Fibroblast of pulmonary artery (primary cell): ENCODE data around the gene ACOT7.

ENCODE experiments used
- DNase-seq: peaks from one replicate; pipeline ENCODE4 v3.0.0-alpha.2; 2010; ENCODE audit warnings: low read depth
- H3K4me3 ChIP-seq: replicated peaks from 2 replicates; pipeline ENCODE4 v1.5.1; 2011; ENCODE audit warnings: low read depth, mild to moderate bottlenecking, control low read depth, low read length, moderate library complexity
- CTCF ChIP-seq: IDR thresholded peaks from 2 replicates; pipeline ENCODE4 v1.5.1; 2011; ENCODE audit warnings: mild to moderate bottlenecking, control low read depth, low read length, inconsistent platforms; ENCODE audit errors: missing control alignments

The ACOT7 gene

GRCh38 chr1:6345460-6345859 is 48.1 kb downstream of the ACOT7 start:
- TF ChIP-seq CTCF, result no peak
- no peak for DNase-seq
- no peak overlapping the region for H3K4me3 ChIP-seq

DNA sequence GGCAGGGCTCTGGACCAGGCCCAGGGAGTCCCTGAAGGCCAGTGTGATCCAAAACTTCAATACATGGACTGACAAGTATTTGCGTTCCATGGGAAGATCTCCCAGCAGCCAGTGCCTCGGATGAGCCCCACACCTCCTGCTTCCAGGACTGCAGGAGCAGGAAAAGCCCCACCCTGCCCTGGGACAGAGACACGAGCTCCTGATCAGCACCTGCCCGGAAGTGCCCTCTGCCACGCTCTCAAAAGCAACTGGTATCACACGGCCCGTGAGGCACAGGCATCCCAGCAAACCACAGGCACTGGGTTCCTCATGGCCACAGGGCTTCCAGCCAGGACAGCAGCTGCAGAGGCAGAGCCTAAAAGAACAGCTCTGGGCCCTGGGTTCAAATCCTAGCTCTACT is 48.6 kb downstream of the ACOT7 start:
- no peak overlapping the region for H3K4me3 ChIP-seq
- no peak for TF ChIP-seq CTCF
- no peak for DNase-seq

GRCh38 chr1:6343506-6344405 is 49.8 kb downstream of the ACOT7 start:
- peak; percentile 100 for TF ChIP-seq CTCF
- peak; percentile 84 for DNase-seq
- no peak overlapping the region for H3K4me3 ChIP-seq

GRCh38 chr1:6342056-6342455 is 51.5 kb downstream of the ACOT7 start:
- no peak overlapping the region for H3K4me3 ChIP-seq
- TF ChIP-seq CTCF, result no peak
- DNase-seq, result no peak

GRCh38 chr1:6338695-6339094 is 54.9 kb downstream of the ACOT7 start:
- no peak overlapping the region for H3K4me3 ChIP-seq
- no peak for DNase-seq
- no peak for TF ChIP-seq CTCF

GRCh38 chr1:6336776-6337622 is 56.6 kb downstream of the ACOT7 start:
- TF ChIP-seq CTCF, result no peak
- no peak for DNase-seq
- H3K4me3 ChIP-seq, result no peak overlapping the region
